ENCODE measurements around the gene ARID5B.

ARID5B gene

DNA sequence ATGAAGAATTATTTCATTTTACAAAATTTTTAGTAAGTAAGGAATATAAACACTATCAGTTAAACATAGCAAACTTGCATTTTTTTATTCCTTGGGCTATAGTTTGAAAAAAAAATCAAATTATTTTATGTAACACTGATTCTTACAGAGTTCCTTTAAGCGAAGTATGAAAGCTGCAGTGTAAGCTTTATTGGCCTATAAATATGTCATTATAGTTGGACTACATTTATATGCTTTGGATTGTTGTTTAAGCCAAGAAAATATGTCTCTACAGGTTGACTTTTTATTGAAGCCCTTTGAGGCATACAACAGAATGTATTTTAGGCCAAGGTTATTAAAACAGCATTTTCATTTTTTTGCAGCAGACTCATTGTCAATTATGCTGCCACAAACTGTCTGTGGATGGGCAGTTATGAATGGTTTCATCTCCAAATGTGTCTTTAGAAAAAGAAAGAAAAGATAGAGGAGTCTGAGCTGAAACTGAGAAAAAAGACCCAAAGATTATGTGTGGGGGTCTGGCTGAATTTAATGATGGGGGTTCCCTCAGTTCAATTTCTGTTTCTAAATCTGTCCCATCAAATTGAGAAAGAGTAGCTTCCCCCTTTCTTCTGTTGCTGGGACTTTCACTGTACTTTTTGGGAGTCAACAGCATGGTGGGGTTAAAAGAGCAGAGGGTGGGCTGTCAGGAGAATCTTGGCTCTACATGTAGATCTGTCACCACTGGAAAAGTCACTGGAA lies 43.1 kb downstream of the ARID5B start:
- no peak overlapping the region for H2BK15ac ChIP-seq (ENCODE audit: low read length)
- no peaks in the 10 kb centered on the region for H3K79me1 ChIP-seq (ENCODE audit: low read depth, low read length)
- H2BK120ac ChIP-seq (ENCODE audit: low read depth, low read length), result no peak overlapping the region
- no peak overlapping the region for H2AFZ ChIP-seq (ENCODE audit: low read length)
- H2BK12ac ChIP-seq (ENCODE audit: low read length), result no peak overlapping the region
- no CpG with 5 or more reads among the region's 1 CpG for WGBS, 2 donors (ENCODE audit: extremely low coverage in 2 of 2, insufficient read length in 2 of 2, insufficient replicate concordance in 1 of 2)
- DNase-seq (ENCODE audit: low spot score), result no peak
- H2AK5ac ChIP-seq (ENCODE audit: low read depth, low read length), result no peak overlapping the region
- no peak overlapping the region for H3K4me2 ChIP-seq (ENCODE audit: insufficient read depth, low read length, poor library complexity, severe bottlenecking)
- H3K4ac ChIP-seq (ENCODE audit: low read length), result no peak overlapping the region
- H4K91ac ChIP-seq (ENCODE audit: low read depth, low read length, poor library complexity), result no peak overlapping the region
- H3K4me3 ChIP-seq (ENCODE audit: low read length in 2 of 2), result no peak overlapping the region
- H3K23ac ChIP-seq (ENCODE audit: low read depth, low read length, poor library complexity), result no peak overlapping the region
- peaks cover 0 to 15% of the 10 kb centered on the region in 2 donors for H3K4me1 ChIP-seq (ENCODE audit: control insufficient read depth in 2 of 2, insufficient read depth in 1 of 2, low read depth in 1 of 2, low read length in 2 of 2)
- no peaks in the 10 kb centered on the region for H3K36me3 ChIP-seq (replicated peaks in 1 of 2; ENCODE audit: control insufficient read depth in 2 of 2, insufficient read depth in 2 of 2, low read length in 2 of 2)
- no peak overlapping the region for H3K9ac ChIP-seq (ENCODE audit: low read depth, low read length, poor library complexity)
- no peak overlapping the region for H4K8ac ChIP-seq (ENCODE audit: low read depth, low read length)
- no peak overlapping the region for H2BK5ac ChIP-seq (ENCODE audit: low read length)
- H3K14ac ChIP-seq (ENCODE audit: low read length), result no peak overlapping the region
- H3K27me3 ChIP-seq (ENCODE audit: control insufficient read depth in 3 of 3, insufficient read depth in 3 of 3, low read depth in 1 of 3, low read length in 3 of 3), result no peaks in the 10 kb centered on the region
- H3K9me3 ChIP-seq (replicated peaks in 1 of 2; ENCODE audit: control insufficient read depth in 2 of 2, insufficient read depth in 1 of 2, low read depth in 1 of 2, low read length in 2 of 2), result no peaks in the 10 kb centered on the region
- H3K27ac ChIP-seq (replicated peaks; ENCODE audit: low read length), result no peak overlapping the region
- no peak overlapping the region for H3K18ac ChIP-seq (ENCODE audit: low read length)

DNA sequence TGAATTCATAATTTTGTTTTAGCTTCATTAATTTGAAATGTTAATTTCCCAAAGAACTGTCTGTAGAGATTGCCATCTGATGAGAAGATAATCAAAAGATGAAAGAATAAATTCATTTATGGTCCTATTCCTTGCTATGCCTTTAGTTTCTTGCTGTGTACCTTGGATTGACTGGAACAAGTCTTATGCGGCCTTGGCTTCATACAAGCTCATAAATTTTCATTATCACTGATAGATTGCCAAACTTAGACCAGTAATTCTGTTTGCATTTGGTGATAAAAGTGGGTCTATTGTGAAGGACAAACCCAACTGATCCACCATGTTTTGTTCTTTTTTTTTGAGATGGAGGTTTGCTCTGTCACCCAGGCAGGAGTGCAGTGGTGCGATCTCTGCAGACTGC lies 48.2 kb downstream of the ARID5B start:
- Histone ChIP-seq H3K27ac (replicated peaks; ENCODE audit: low read length) (no peak overlapping the region), H2AK5ac (ENCODE audit: low read depth, low read length) (no peak overlapping the region), H3K4me2 (ENCODE audit: insufficient read depth, low read length, poor library complexity, severe bottlenecking) (no peak overlapping the region), H2AFZ (ENCODE audit: low read length) (no peak overlapping the region), H2BK120ac (ENCODE audit: low read depth, low read length) (no peak overlapping the region), H3K9ac (ENCODE audit: low read depth, low read length, poor library complexity) (no peak overlapping the region), H3K14ac (ENCODE audit: low read length) (no peak overlapping the region), H4K91ac (ENCODE audit: low read depth, low read length, poor library complexity) (no peak overlapping the region), H3K4me3 (ENCODE audit: low read length in 2 of 2) (no peak overlapping the region), H2BK15ac (ENCODE audit: low read length) (no peak overlapping the region), H3K36me3 (replicated peaks in 1 of 2; ENCODE audit: control insufficient read depth in 2 of 2, insufficient read depth in 2 of 2, low read length in 2 of 2) (no peaks in the 10 kb centered on the region), H3K4me1 (ENCODE audit: control insufficient read depth in 2 of 2, insufficient read depth in 1 of 2, low read depth in 1 of 2, low read length in 2 of 2) (peaks cover 0 to 1% of the 10 kb centered on the region in 2 donors), H3K23ac (ENCODE audit: low read depth, low read length, poor library complexity) (no peak overlapping the region), H3K9me3 (replicated peaks in 1 of 2; ENCODE audit: control insufficient read depth in 2 of 2, insufficient read depth in 1 of 2, low read depth in 1 of 2, low read length in 2 of 2) (no peaks in the 10 kb centered on the region), H3K27me3 (ENCODE audit: control insufficient read depth in 3 of 3, insufficient read depth in 3 of 3, low read depth in 1 of 3, low read length in 3 of 3) (no peaks in the 10 kb centered on the region), H3K18ac (ENCODE audit: low read length) (no peak overlapping the region), H4K8ac (ENCODE audit: low read depth, low read length) (no peak overlapping the region), H3K4ac (ENCODE audit: low read length) (no peak overlapping the region), H2BK5ac (ENCODE audit: low read length) (no peak overlapping the region), H2BK12ac (ENCODE audit: low read length) (no peak overlapping the region), H3K79me1 (ENCODE audit: low read depth, low read length) (no peaks in the 10 kb centered on the region)
- WGBS, 2 donors (ENCODE audit: extremely low coverage in 2 of 2, insufficient read length in 2 of 2, insufficient replicate concordance in 1 of 2), result no CpG with 5 or more reads among the region's 2 CpGs
- DNase-seq (ENCODE audit: low spot score), result no peak

DNA sequence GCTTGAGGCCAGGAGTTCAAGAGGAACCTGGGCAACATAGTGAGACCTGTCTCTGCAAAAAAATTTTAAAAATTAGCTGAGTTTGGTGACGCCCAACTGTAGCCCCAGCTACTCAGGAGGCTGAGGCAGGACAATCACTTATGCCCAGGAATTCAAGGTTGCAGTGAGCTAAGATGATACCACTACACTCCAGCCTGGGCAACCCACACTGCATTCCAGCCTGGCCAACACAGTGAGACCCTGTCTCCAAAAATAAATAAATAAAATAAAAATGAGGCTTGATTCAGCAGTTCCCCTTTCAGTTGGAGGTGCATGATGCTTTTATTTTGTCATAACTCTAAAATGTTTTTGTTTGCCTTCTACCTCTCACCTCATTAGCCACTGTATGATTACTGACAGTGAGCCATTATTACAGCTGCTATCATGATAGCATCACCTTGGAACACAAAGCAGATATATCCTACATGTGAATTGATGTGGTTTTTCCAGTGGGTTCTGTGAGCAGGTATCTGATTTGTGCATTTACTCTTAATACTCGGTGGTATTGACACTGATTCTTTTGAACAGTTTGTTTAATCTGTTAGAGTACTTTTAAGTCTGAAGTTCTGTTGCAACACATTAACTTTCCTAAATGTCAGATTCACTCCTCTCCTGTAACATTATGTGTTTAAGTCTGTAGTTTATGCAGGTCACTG lies 49.1 kb downstream of the ARID5B start:
- Histone ChIP-seq H3K18ac (ENCODE audit: low read length) (no peak overlapping the region), H3K23ac (ENCODE audit: low read depth, low read length, poor library complexity) (no peak overlapping the region), H2AK5ac (ENCODE audit: low read depth, low read length) (no peak overlapping the region), H3K4me2 (ENCODE audit: insufficient read depth, low read length, poor library complexity, severe bottlenecking) (no peak overlapping the region), H3K4ac (ENCODE audit: low read length) (no peak overlapping the region), H4K8ac (ENCODE audit: low read depth, low read length) (no peak overlapping the region), H2BK5ac (ENCODE audit: low read length) (no peak overlapping the region), H3K27ac (replicated peaks; ENCODE audit: low read length) (no peak overlapping the region), H3K9me3 (replicated peaks in 1 of 2; ENCODE audit: control insufficient read depth in 2 of 2, insufficient read depth in 1 of 2, low read depth in 1 of 2, low read length in 2 of 2) (no peaks in the 10 kb centered on the region), H3K4me3 (ENCODE audit: low read length in 2 of 2) (no peak overlapping the region), H2BK15ac (ENCODE audit: low read length) (no peak overlapping the region), H3K27me3 (ENCODE audit: control insufficient read depth in 3 of 3, insufficient read depth in 3 of 3, low read depth in 1 of 3, low read length in 3 of 3) (no peaks in the 10 kb centered on the region), H3K14ac (ENCODE audit: low read length) (no peak overlapping the region), H3K36me3 (replicated peaks in 1 of 2; ENCODE audit: control insufficient read depth in 2 of 2, insufficient read depth in 2 of 2, low read length in 2 of 2) (no peaks in the 10 kb centered on the region), H2BK12ac (ENCODE audit: low read length) (no peak overlapping the region), H2BK120ac (ENCODE audit: low read depth, low read length) (no peak overlapping the region), H3K4me1 (ENCODE audit: control insufficient read depth in 2 of 2, insufficient read depth in 1 of 2, low read depth in 1 of 2, low read length in 2 of 2) (no peaks in the 10 kb centered on the region), H3K79me1 (ENCODE audit: low read depth, low read length) (no peaks in the 10 kb centered on the region), H2AFZ (ENCODE audit: low read length) (no peak overlapping the region), H3K9ac (ENCODE audit: low read depth, low read length, poor library complexity) (no peak overlapping the region), H4K91ac (ENCODE audit: low read depth, low read length, poor library complexity) (no peak overlapping the region)
- WGBS, 2 donors (ENCODE audit: extremely low coverage in 2 of 2, insufficient read length in 2 of 2, insufficient replicate concordance in 1 of 2), result no CpG with 5 or more reads among the region's 2 CpGs
- DNase-seq (ENCODE audit: low spot score), result no peak

DNA sequence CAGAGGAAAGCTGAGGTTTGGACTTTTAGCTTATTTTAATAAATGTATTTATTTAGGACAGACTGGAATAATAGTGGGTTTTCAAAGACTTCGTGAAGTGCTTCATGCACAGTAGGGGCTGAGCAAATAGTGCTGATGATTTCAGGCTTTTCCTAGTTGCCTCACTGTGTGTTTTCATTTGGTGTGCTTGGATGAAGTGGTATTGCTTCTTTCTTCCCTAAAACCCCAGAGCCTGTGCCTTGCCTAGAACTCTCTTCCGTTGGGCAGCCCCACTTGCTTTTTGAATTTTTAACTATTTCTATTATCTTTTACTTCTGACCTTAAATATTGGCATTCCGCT lies 49.6 kb downstream of the ARID5B start:
- Histone ChIP-seq H3K4me3 (ENCODE audit: low read length in 2 of 2) (no peak overlapping the region), H3K79me1 (ENCODE audit: low read depth, low read length) (no peaks in the 10 kb centered on the region), H3K36me3 (replicated peaks in 1 of 2; ENCODE audit: control insufficient read depth in 2 of 2, insufficient read depth in 2 of 2, low read length in 2 of 2) (no peaks in the 10 kb centered on the region), H2BK12ac (ENCODE audit: low read length) (no peak overlapping the region), H2BK15ac (ENCODE audit: low read length) (no peak overlapping the region), H4K8ac (ENCODE audit: low read depth, low read length) (no peak overlapping the region), H2AFZ (ENCODE audit: low read length) (no peak overlapping the region), H3K4ac (ENCODE audit: low read length) (no peak overlapping the region), H3K14ac (ENCODE audit: low read length) (no peak overlapping the region), H3K9me3 (replicated peaks in 1 of 2; ENCODE audit: control insufficient read depth in 2 of 2, insufficient read depth in 1 of 2, low read depth in 1 of 2, low read length in 2 of 2) (no peaks in the 10 kb centered on the region), H3K27ac (replicated peaks; ENCODE audit: low read length) (no peak overlapping the region), H3K4me1 (ENCODE audit: control insufficient read depth in 2 of 2, insufficient read depth in 1 of 2, low read depth in 1 of 2, low read length in 2 of 2) (no peaks in the 10 kb centered on the region), H3K9ac (ENCODE audit: low read depth, low read length, poor library complexity) (no peak overlapping the region), H3K4me2 (ENCODE audit: insufficient read depth, low read length, poor library complexity, severe bottlenecking) (no peak overlapping the region), H4K91ac (ENCODE audit: low read depth, low read length, poor library complexity) (no peak overlapping the region), H3K18ac (ENCODE audit: low read length) (no peak overlapping the region), H3K23ac (ENCODE audit: low read depth, low read length, poor library complexity) (no peak overlapping the region), H2AK5ac (ENCODE audit: low read depth, low read length) (no peak overlapping the region), H3K27me3 (ENCODE audit: control insufficient read depth in 3 of 3, insufficient read depth in 3 of 3, low read depth in 1 of 3, low read length in 3 of 3) (no peaks in the 10 kb centered on the region), H2BK5ac (ENCODE audit: low read length) (no peak overlapping the region), H2BK120ac (ENCODE audit: low read depth, low read length) (no peak overlapping the region)
- no CpG with 5 or more reads among the region's 3 CpGs for WGBS, 2 donors (ENCODE audit: extremely low coverage in 2 of 2, insufficient read length in 2 of 2, insufficient replicate concordance in 1 of 2)
- DNase-seq (ENCODE audit: low spot score), result no peak
